ENCODE data around the gene PWWP2B.
"Not testable (repeated sequence)": the region's sequence is repeated elsewhere in the genome, so short reads cannot be mapped to it uniquely, and the experiment has no call there.

Gene PWWP2B

GRCh38 chr10:132430231-132430743 is 33.3 kb downstream of the PWWP2B start:
- no peak for DNase-seq

GRCh38 chr10:132430861-132431271 is 33.9 kb downstream of the PWWP2B start:
- no peak for DNase-seq

- no peak for DNase-seq
These were observed 34.7 kb downstream of the PWWP2B start for GRCh38 chr10:132431537-132432175.

- no peak for DNase-seq
These were observed 35.2 kb downstream of the PWWP2B start for GRCh38 chr10:132432176-132432540.

- no peak for DNase-seq
These were observed 36.8 kb downstream of the PWWP2B start for GRCh38 chr10:132433671-132434340.

- DNase-seq, result peak in 1 of 56 donors; percentile 48
These were observed 37.5 kb downstream of the PWWP2B start for GRCh38 chr10:132434405-132435005.

- not testable (repeated sequence) for DNase-seq
These were observed 38.3 kb downstream of the PWWP2B start for GRCh38 chr10:132435320-132435719.

GRCh38 chr10:132436096-132436495 is 39.1 kb downstream of the PWWP2B start:
- not testable (repeated sequence) for DNase-seq

GRCh38 chr10:132436861-132437410 is 39.9 kb downstream of the PWWP2B start:
- no peak for DNase-seq

GRCh38 chr10:132437541-132437950 is 40.5 kb downstream of the PWWP2B start:
- no peak for DNase-seq

- peak in 9 of 56 donors; percentile 24 to 56 (median 38) for DNase-seq
These were observed 41.4 kb downstream of the PWWP2B start for GRCh38 chr10:132438091-132439024.

- no peak for DNase-seq
These were observed 42.0 kb downstream of the PWWP2B start for GRCh38 chr10:132439025-132439388.

GRCh38 chr10:132439424-132440163 is 42.6 kb downstream of the PWWP2B start:
- DNase-seq, result no peak

GRCh38 chr10:132440791-132441565 is 44.0 kb downstream of the PWWP2B start:
- DNase-seq, result no peak

GRCh38 chr10:132441818-132442524 is 45.0 kb downstream of the PWWP2B start:
- DNase-seq, result no peak

GRCh38 chr10:132442636-132443035 is 45.6 kb downstream of the PWWP2B start:
- no peak for DNase-seq

- DNase-seq, result peak in 8 of 56 donors; percentile 21 to 75 (median 30)
These were observed 46.6 kb downstream of the PWWP2B start for GRCh38 chr10:132443605-132443982.

GRCh38 chr10:132443983-132444876 is 47.2 kb downstream of the PWWP2B start:
- DNase-seq, result no peak
